SH-SY5Y (cell line): Measurements from ENCODE around the gene MTHFSD.

Source experiments
- GATA2 ChIP-seq: IDR thresholded peaks from 2 replicates; pipeline ENCODE4 v1.6.1; 2011; ENCODE audit warnings: mild to moderate bottlenecking, low read depth, low read length
- GATA3 ChIP-seq: IDR thresholded peaks from 2 replicates; pipeline ENCODE4 v1.6.1; 2011; ENCODE audit warnings: low read depth, mild to moderate bottlenecking, low read length, moderate library complexity

GRCh38 chr16:86537486-86537885, 17.5 kb downstream of the MTHFSD start:
- TF ChIP-seq GATA3 (no peak), GATA2 (no peak)
